WTC11 (cell line): Measurements from ENCODE around the gene CLEC14A.

Source experiments
- ZNF425 ChIP-seq: fragments of 250-450 bp; sonication (Bioruptor Pico); conservative IDR thresholded peaks from 2 replicates; pipeline ENCODE4 v1.9.0; 2021; ENCODE audit warnings: mild to moderate bottlenecking
- TF ChIP-seq, protein P1 (sequence below): fragments of 200-600 bp; IDR thresholded peaks from 2 replicates; pipeline ENCODE4 v1.8.0; 2022; ENCODE audit warnings: antibody characterized with exemption

DNA sequence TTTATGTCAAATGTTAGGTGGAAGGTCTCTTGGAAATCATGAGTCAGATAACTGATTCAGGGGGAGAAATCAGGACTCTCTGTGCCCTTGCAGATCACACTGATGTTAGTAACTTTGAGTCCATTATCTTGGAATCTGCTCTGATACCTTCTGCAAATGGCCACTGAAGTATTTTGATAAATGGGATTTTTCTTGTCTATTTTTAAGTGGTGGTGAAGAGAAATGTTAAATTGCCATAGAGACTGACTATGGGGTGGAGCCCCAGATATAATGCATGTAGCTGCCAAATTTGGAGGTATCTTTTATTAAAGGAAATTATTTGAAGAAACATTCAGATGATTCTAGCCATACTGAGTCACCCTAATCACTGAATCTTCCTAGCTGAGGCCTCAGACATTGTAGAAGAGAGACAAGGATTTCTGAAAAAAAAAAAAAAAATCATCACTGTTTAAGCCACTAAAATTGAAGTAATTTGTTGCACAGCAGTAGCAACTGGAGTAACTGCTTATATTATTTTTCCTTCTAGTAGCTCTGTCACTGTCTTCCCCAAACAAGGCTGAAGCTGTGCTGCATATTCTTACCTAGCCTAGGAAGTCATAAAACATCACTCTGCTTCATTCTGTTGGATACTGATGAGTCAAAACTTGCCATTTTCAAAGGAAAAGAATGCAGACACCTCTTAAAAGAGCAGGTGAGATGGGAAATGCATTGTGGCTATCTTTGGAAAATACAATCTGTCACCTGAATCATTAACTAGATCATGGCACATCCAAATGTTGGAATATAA is 36.0 kb upstream of the CLEC14A start:
- no peak for TF ChIP-seq ZNF425 (CRISPR knock-in tag)
- TF ChIP-seq, protein P1, sequence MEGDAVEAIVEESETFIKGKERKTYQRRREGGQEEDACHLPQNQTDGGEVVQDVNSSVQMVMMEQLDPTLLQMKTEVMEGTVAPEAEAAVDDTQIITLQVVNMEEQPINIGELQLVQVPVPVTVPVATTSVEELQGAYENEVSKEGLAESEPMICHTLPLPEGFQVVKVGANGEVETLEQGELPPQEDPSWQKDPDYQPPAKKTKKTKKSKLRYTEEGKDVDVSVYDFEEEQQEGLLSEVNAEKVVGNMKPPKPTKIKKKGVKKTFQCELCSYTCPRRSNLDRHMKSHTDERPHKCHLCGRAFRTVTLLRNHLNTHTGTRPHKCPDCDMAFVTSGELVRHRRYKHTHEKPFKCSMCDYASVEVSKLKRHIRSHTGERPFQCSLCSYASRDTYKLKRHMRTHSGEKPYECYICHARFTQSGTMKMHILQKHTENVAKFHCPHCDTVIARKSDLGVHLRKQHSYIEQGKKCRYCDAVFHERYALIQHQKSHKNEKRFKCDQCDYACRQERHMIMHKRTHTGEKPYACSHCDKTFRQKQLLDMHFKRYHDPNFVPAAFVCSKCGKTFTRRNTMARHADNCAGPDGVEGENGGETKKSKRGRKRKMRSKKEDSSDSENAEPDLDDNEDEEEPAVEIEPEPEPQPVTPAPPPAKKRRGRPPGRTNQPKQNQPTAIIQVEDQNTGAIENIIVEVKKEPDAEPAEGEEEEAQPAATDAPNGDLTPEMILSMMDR: no peak
